K562 (cell line): ENCODE data around the gene CBX4. TPM values are rescaled to one million over a fixed set of nuclear protein-coding genes. Genes with fewer than 3 reads are reported as not detected.

Source experiments
- ATAC-seq: fragments of 200-7000 bp; cut with Tn5 transposase; 3 replicates; pipeline ENCODE4 v1.9.1; 2020; ENCODE audit warnings: moderate library complexity
- BruUV-seq: library from RNA; stranded (reverse); fragments of 400-500 nt; replicated peaks from 2 replicates; lab custom pipeline; 2021; lab: Mats Ljungman, UMichigan
- CTCF ChIA-PET: fragments of 300-600 bp; formaldehyde crosslinking; extraction: SDS; loops from one replicate; lab custom pipeline; 2021; ENCODE audit warnings: low intra/inter-chr PET ratio; lab: Yijun Ruan, JAX
- POLR2A ChIA-PET: fragments of 300-600, 350-650 bp; sonication (Branson Sonifier 250); formaldehyde crosslinking; extraction: SDS; loops from one replicate; lab custom pipeline; 2021; ENCODE audit warnings: antibody characterized with exemption, inconsistent platforms; lab: Yijun Ruan, JAX
- DNase-seq, 4 experiments: peaks; one replicate each; pipeline versions ENCODE4 v3.0.0 to v3.0.0-alpha.2; 2011 to 2018; ENCODE audit warnings: low spot score in 3 of 4, mixed read lengths in 3 of 4; ENCODE audit errors: extremely low read depth in 1 of 4
- FAIRE-seq: peaks from 2 replicates; lab custom pipeline; 2011; peaks lifted over from hg19 to GRCh38; lab: Jason Lieb, UNC
- H2AFZ ChIP-seq: 2 replicates; pipeline ENCODE4 v1.6.0; 2011; ENCODE audit warnings: low read depth, low read length, control low read depth, inconsistent platforms
- H3K27ac ChIP-seq: fragments of 200-600 bp; 3 replicates; pipeline ENCODE4 v1.8.0; 2011; ENCODE audit warnings: low read depth, mild to moderate bottlenecking, control low read depth, inconsistent platforms, low read length, moderate library complexity, mixed read lengths; ENCODE audit errors: extremely low read depth
- H3K27me3 ChIP-seq, 2 experiments: fragments of 300-600 bp in 1 of 2; 2 replicates in 1 of 2; 3 replicates in 1 of 2; pipeline versions ENCODE4 v1.6.0 to v1.8.0; 2011; ENCODE audit warnings: inconsistent platforms in 2 of 2, low read length in 2 of 2, mild to moderate bottlenecking in 1 of 2, mixed read lengths in 1 of 2, moderate library complexity in 1 of 2; ENCODE audit not compliant: control insufficient read depth in 2 of 2, insufficient read depth in 2 of 2
- H3K36me3 ChIP-seq: fragments of 300-600 bp; 3 replicates; pipeline ENCODE4 v1.8.0; 2011; ENCODE audit warnings: mild to moderate bottlenecking, low read length, inconsistent platforms; ENCODE audit not compliant: control insufficient read depth, insufficient read depth
- H3K4me1 ChIP-seq, 2 experiments: fragments of 200-600 bp in 1 of 2; replicated peaks in 1 of 2; 2 replicates in 1 of 2; 3 replicates in 1 of 2; pipeline versions ENCODE4 v1.5.1 to v1.8.0; 2011; ENCODE audit warnings: inconsistent platforms in 2 of 2, low read length in 2 of 2, mild to moderate bottlenecking in 1 of 2, mixed read lengths in 1 of 2, moderate library complexity in 1 of 2; ENCODE audit not compliant: control insufficient read depth in 2 of 2, insufficient read depth in 2 of 2
- H3K4me2 ChIP-seq: 2 replicates; pipeline ENCODE4 v1.6.1; 2011; ENCODE audit warnings: low read length, control low read depth, inconsistent platforms, mixed read lengths; ENCODE audit not compliant: insufficient read depth
- H3K4me3 ChIP-seq: fragments of 200-600 bp; sonication (generic), shearing (Covaris generic); 2 replicates; pipeline ENCODE4 v1.5.1; 2016; ENCODE audit warnings: control low read depth, inconsistent platforms
- H3K79me2 ChIP-seq: fragments of 200-600 bp; 3 replicates; pipeline ENCODE4 v1.8.0; 2011; ENCODE audit warnings: low read length, inconsistent platforms; ENCODE audit not compliant: control insufficient read depth, insufficient read depth
- H3K9ac ChIP-seq, 2 experiments: 2 replicates each; pipeline versions ENCODE4 v1.6.0 to v1.6.1; 2011; ENCODE audit warnings: low read depth in 2 of 2, low read length in 2 of 2, control low read depth in 1 of 2, inconsistent platforms in 1 of 2, mild to moderate bottlenecking in 1 of 2, mixed read lengths in 1 of 2; ENCODE audit not compliant: insufficient read depth in 1 of 2
- H3K9me1 ChIP-seq: one replicate; pipeline ENCODE4 v1.6.0; 2011; ENCODE audit warnings: inconsistent platforms, mild to moderate bottlenecking, low read length, moderate library complexity; ENCODE audit not compliant: control insufficient read depth, insufficient read depth
- H3K9me3 ChIP-seq: replicated peaks from 2 replicates; pipeline ENCODE4 v1.5.1; 2011; ENCODE audit warnings: low read depth, low read length, inconsistent platforms; ENCODE audit not compliant: control insufficient read depth, insufficient read depth
- H4K20me1 ChIP-seq: replicated peaks from 2 replicates; pipeline ENCODE4 v1.6.1; 2011; ENCODE audit warnings: low read length, inconsistent platforms, mixed read lengths; ENCODE audit not compliant: control insufficient read depth, insufficient read depth
- EGR1 ChIP-seq: fragments of 450-650 bp; conservative IDR thresholded peaks from 2 replicates; pipeline ENCODE4 v1.6.1; 2017; ENCODE audit warnings: mild to moderate bottlenecking
- EP300 ChIP-seq: IDR thresholded peaks from 2 replicates; pipeline ENCODE4 v1.6.1; 2012; ENCODE audit warnings: low read length, improper control_type of control experiment
- NFYB ChIP-seq: IDR thresholded peaks from 2 replicates; pipeline ENCODE4 v1.6.1; 2011; ENCODE audit warnings: mild to moderate bottlenecking, moderate library complexity; ENCODE audit not compliant: insufficient read length; ENCODE audit errors: extremely low read depth
- XRCC3 ChIP-seq: fragments of 450-650 bp; IDR thresholded peaks from 2 replicates; pipeline ENCODE4 v1.6.1; 2017; ENCODE audit warnings: mild to moderate bottlenecking, moderate library complexity
- ZBTB7A ChIP-seq: IDR thresholded peaks from 2 replicates; pipeline ENCODE4 v1.6.1; 2011; ENCODE audit warnings: low read depth, mild to moderate bottlenecking, low read length, moderate library complexity, borderline replicate concordance; ENCODE audit not compliant: control insufficient read depth
- ZNF140 ChIP-seq: fragments of 250-450 bp; sonication (Bioruptor Pico); IDR thresholded peaks from 2 replicates; pipeline ENCODE4 v1.8.0; 2021; ENCODE audit warnings: moderate library complexity, mild to moderate bottlenecking, inconsistent platforms
- ZNF143 ChIP-seq: sonication (generic); formaldehyde crosslinking; IDR thresholded peaks from 2 replicates; pipeline ENCODE4 v1.9.0; 2022; ENCODE audit warnings: mild to moderate bottlenecking, missing genetic modification reagents
- WGBS: fragments of 100-300 bp; shearing (Covaris generic); methylation state at CpG from one replicate; pipeline ENCODE4 v1.1.6; 2016; ENCODE audit warnings: low coverage, mixed read lengths; ENCODE audit not compliant: insufficient coverage; ENCODE audit errors: missing lambda C conversion rate; 5-methylcytosine and 5-hydroxymethylcytosine counted together
- in situ Hi-C: fragments of 300-500 bp; cut with MboI; formaldehyde crosslinking; loops from 4 replicates; pipeline ENCODE4 v1.15.0; 2018; ENCODE audit warnings: inconsistent platforms, mixed read lengths
- intact Hi-C: fragments of 100-400 bp; cut with micrococcal nuclease; formaldehyde crosslinking; loops from 2 replicates; pipeline ENCODE4 v1.14.2; 2022
- polyA plus RNA-seq, 8 experiments: library from polyadenylated mRNA; depleted of rRNA in 4 of 8; stranded (reverse) in 5 of 8; unstranded in 3 of 8; fragments of >200 nt; fragmentation: Nextera tagmentation in 2 of 8; fragmentation: Illumina TruSeq in 1 of 8; extraction: Ambion mirVana in 2 of 8; extraction: Trizol in 1 of 8; gene quantifications; 2 replicates each; pipeline versions ENCODE4 v1.2.1 to v1.2.3, GENCODE V29; 2011 to 2014; ENCODE audit warnings: inconsistent platforms in 1 of 8, missing spikeins in 1 of 8
- total RNA-seq, 7 experiments: library from RNA; depleted of rRNA in 6 of 7; stranded (reverse); fragments of >200 nt in 6 of 7; fragmentation: Illumina TruSeq in 2 of 7; extraction: Trizol in 2 of 7; gene quantifications; 2 replicates each; pipeline versions ENCODE4 v1.2.1 to v1.2.3, GENCODE V29; 2011 to 2021; ENCODE audit warnings: low replicate concordance in 1 of 7
- TF ChIP-seq, protein P1 (sequence below): sonication (generic); formaldehyde crosslinking; IDR thresholded peaks from 2 replicates; pipeline ENCODE4 v1.8.1; 2023; ENCODE audit warnings: mild to moderate bottlenecking, missing genetic modification reagents
- TF ChIP-seq, protein P2 (sequence below): fragments of 250-450 bp; sonication (Bioruptor Pico); IDR thresholded peaks from 2 replicates; pipeline ENCODE4 v1.5.0; 2022; ENCODE audit warnings: mild to moderate bottlenecking
- TF ChIP-seq, protein P3 (sequence below): fragments of 200-800 bp; sonication (Bioruptor generic); IDR thresholded peaks from 2 replicates; pipeline ENCODE4 v1.6.1; 2017; ENCODE audit warnings: missing genetic modification characterization, missing compliant biosample characterization
- TF ChIP-seq, protein P4 (sequence below): fragments of 450-650 bp; formaldehyde crosslinking; IDR thresholded peaks from 2 replicates; pipeline ENCODE4 v1.4.0; 2022; ENCODE audit warnings: missing genetic modification characterization

Gene CBX4
- total and polyA plus RNA-seq, 9 of the 15 experiments (the other 6 are each of a cell fraction or from before 2014, with no cell fraction given) = 0.98 to 50.5 (median 10.0) TPM

DNA sequence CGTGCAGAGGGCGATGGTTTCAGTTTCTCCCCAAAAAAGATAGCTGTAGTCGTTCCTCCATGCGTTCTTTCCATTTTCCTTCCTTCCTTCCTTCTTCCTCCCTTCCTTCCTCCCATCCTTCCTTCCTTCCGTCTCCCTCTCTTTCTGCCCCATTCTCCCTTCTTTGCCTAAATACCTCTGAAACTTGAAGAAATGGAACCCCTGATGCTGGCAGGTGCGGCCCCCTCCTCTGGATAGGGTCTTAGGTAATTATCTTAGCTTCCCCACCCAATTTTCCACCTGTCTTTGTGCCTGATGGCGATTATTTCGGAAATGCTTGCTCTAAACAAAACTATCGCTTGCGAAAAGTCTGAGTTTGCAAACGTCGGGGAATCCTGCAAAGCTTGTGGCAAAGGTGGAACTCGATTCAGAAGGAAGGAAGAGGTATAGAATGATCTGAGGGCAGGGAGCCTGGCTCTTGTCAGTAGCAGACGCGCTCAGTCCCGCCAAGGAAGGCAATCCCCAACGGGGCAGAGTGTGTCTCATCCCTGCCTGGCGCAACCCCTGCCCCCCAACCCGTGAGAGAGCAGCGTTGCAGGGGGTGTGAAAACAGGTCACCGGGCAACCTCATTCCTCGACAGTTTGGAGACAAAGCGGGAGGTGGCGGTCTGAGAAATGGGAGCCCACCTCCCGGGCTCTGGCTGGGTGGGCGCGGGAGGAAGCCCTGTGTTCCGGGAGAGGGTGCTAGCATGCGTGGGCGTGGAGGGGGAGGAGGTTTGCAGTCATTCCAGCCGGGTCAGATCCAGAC lies 39.5 kb downstream of the CBX4 start:
- no peaks in the 10 kb centered on the region for H3K9me1 ChIP-seq
- peak overlapping the region; percentile 54; the same call in 1 of the 2 replicates for H2AFZ ChIP-seq
- H3K9ac ChIP-seq = peak overlapping the region; percentile 0 to 83; a peak in 3 of 4 replicates
- H4K20me1 ChIP-seq = no peaks in the 10 kb centered on the region
- no TSS peak for BruUV-seq
- ChIA-PET POLR2A (interaction anchor here (0.8 to 1.7 kb wide), 6 partner anchors 9 to 40 kb away, joined by 3 to 9 read pairs (median 4); partner anchors contain the start of gene CBX4), CTCF (no interaction called here)
- no peaks in the 10 kb centered on the region for H3K27me3 ChIP-seq
- peaks cover 19% of the 10 kb centered on the region for H3K79me2 ChIP-seq
- in situ Hi-C loops (loop anchor here (5.0 kb wide), 1 partner anchor 38 kb away; the partner anchor contains the start of gene CBX4), intact Hi-C loops (loop anchor here (5.0 to 10.0 kb wide), 2 partner anchors 38 to 175 kb away; partner anchors contain the start of gene CBX4)
- ATAC-seq (no peak), DNase-seq (no peak), FAIRE-seq (peak; percentile 55)
- 65% methylated on average over 27 of the region's 31 CpGs for WGBS
- peaks cover 11% of the 10 kb centered on the region; the same call in 2 of the 3 replicates for H3K36me3 ChIP-seq
- no peak overlapping the region for H3K27ac ChIP-seq
- peaks cover 33 to 82% of the 10 kb centered on the region in 2 experiments for H3K4me1 ChIP-seq
- H3K4me3 ChIP-seq = no peak overlapping the region
- H3K9me3 ChIP-seq = peaks cover 3% of the 10 kb centered on the region
- no peak overlapping the region; the same call in 1 of the 2 replicates for H3K4me2 ChIP-seq
- TF ChIP-seq, protein P1, sequence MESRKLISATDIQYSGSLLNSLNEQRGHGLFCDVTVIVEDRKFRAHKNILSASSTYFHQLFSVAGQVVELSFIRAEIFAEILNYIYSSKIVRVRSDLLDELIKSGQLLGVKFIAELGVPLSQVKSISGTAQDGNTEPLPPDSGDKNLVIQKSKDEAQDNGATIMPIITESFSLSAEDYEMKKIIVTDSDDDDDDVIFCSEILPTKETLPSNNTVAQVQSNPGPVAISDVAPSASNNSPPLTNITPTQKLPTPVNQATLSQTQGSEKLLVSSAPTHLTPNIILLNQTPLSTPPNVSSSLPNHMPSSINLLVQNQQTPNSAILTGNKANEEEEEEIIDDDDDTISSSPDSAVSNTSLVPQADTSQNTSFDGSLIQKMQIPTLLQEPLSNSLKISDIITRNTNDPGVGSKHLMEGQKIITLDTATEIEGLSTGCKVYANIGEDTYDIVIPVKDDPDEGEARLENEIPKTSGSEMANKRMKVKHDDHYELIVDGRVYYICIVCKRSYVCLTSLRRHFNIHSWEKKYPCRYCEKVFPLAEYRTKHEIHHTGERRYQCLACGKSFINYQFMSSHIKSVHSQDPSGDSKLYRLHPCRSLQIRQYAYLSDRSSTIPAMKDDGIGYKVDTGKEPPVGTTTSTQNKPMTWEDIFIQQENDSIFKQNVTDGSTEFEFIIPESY (CRISPR knock-in tag) = peak; percentile 66
- TF ChIP-seq XRCC3 = no peak
- TF ChIP-seq NFYB = no peak
- TF ChIP-seq ZNF140 (CRISPR knock-in tag) = no peak
- TF ChIP-seq, protein P2, sequence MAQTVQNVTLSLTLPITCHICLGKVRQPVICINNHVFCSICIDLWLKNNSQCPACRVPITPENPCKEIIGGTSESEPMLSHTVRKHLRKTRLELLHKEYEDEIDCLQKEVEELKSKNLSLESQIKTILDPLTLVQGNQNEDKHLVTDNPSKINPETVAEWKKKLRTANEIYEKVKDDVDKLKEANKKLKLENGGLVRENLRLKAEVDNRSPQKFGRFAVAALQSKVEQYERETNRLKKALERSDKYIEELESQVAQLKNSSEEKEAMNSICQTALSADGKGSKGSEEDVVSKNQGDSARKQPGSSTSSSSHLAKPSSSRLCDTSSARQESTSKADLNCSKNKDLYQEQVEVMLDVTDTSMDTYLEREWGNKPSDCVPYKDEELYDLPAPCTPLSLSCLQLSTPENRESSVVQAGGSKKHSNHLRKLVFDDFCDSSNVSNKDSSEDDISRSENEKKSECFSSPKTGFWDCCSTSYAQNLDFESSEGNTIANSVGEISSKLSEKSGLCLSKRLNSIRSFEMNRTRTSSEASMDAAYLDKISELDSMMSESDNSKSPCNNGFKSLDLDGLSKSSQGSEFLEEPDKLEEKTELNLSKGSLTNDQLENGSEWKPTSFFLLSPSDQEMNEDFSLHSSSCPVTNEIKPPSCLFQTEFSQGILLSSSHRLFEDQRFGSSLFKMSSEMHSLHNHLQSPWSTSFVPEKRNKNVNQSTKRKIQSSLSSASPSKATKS (CRISPR knock-in tag) = no peak
- peak; percentile 84 for TF ChIP-seq EGR1
- no peak for TF ChIP-seq EP300
- 0 out of 2 replicates have a peak, but pooled peaks have one; percentile 4 for TF ChIP-seq ZBTB7A
- TF ChIP-seq, protein P3, sequence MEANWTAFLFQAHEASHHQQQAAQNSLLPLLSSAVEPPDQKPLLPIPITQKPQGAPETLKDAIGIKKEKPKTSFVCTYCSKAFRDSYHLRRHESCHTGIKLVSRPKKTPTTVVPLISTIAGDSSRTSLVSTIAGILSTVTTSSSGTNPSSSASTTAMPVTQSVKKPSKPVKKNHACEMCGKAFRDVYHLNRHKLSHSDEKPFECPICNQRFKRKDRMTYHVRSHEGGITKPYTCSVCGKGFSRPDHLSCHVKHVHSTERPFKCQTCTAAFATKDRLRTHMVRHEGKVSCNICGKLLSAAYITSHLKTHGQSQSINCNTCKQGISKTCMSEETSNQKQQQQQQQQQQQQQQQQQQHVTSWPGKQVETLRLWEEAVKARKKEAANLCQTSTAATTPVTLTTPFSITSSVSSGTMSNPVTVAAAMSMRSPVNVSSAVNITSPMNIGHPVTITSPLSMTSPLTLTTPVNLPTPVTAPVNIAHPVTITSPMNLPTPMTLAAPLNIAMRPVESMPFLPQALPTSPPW (CRISPR knock-in tag) = 0 out of 2 replicates have a peak, but pooled peaks have one; percentile 16
- no peak for TF ChIP-seq ZNF143
- TF ChIP-seq, protein P4, sequence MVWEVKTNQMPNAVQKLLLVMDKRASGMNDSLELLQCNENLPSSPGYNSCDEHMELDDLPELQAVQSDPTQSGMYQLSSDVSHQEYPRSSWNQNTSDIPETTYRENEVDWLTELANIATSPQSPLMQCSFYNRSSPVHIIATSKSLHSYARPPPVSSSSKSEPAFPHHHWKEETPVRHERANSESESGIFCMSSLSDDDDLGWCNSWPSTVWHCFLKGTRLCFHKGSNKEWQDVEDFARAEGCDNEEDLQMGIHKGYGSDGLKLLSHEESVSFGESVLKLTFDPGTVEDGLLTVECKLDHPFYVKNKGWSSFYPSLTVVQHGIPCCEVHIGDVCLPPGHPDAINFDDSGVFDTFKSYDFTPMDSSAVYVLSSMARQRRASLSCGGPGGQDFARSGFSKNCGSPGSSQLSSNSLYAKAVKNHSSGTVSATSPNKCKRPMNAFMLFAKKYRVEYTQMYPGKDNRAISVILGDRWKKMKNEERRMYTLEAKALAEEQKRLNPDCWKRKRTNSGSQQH (CRISPR knock-in tag) = 0 out of 2 replicates have a peak, but pooled peaks have one; percentile 28
